GM13977 (cell line): ENCODE measurements around the gene SPEM1.
"Not testable (repeated sequence)": the region's sequence is repeated elsewhere in the genome, so short reads cannot be mapped to it uniquely, and the experiment has no call there.

Experiments used
- DNase-seq: peaks from one replicate; pipeline ENCODE4 v3.0.0; 2012; ENCODE audit warnings: low spot score
- in situ Hi-C: fragments of 300-500 bp; cut with MboI; formaldehyde crosslinking; loops from one replicate; pipeline ENCODE4 v1.12.0; 2022; ENCODE audit warnings: low sequenced_read_pairs, low pct_unique_long_range_greater_than_20kb, mixed read lengths, inconsistent platforms; ENCODE audit not compliant: unreplicated experiment
- TF ChIP-seq, protein P1 (sequence below): IDR thresholded peaks from 2 replicates; pipeline ENCODE4 v1.5.1; 2012; ENCODE audit warnings: mild to moderate bottlenecking, control low read depth; ENCODE audit not compliant: insufficient read depth; ENCODE audit errors: extremely low read depth, missing control alignments

The SPEM1 gene

DNA sequence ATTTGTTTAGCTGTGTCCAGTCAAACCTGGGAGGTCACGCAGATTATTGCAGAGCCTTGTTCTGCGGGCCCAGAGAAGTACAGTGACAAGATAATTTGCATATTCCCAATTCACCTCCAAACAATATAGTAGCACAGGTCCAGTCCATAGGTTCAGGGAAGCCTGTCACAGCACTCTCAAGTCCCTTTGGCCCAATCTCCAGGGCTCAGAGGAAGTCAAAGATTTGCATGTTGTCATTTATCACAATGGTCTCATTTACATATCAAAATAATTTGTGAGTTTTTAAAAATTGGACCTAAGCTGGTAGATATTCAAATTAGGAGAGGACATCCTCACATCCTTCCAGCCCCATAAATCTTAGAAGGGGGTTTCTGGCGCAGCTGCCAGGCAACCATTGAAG, 47.4 kb downstream of the SPEM1 start:
- no peak for DNase-seq
- in situ Hi-C loops, result no loop called here
- TF ChIP-seq, protein P1, sequence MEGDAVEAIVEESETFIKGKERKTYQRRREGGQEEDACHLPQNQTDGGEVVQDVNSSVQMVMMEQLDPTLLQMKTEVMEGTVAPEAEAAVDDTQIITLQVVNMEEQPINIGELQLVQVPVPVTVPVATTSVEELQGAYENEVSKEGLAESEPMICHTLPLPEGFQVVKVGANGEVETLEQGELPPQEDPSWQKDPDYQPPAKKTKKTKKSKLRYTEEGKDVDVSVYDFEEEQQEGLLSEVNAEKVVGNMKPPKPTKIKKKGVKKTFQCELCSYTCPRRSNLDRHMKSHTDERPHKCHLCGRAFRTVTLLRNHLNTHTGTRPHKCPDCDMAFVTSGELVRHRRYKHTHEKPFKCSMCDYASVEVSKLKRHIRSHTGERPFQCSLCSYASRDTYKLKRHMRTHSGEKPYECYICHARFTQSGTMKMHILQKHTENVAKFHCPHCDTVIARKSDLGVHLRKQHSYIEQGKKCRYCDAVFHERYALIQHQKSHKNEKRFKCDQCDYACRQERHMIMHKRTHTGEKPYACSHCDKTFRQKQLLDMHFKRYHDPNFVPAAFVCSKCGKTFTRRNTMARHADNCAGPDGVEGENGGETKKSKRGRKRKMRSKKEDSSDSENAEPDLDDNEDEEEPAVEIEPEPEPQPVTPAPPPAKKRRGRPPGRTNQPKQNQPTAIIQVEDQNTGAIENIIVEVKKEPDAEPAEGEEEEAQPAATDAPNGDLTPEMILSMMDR, result no peak

DNA sequence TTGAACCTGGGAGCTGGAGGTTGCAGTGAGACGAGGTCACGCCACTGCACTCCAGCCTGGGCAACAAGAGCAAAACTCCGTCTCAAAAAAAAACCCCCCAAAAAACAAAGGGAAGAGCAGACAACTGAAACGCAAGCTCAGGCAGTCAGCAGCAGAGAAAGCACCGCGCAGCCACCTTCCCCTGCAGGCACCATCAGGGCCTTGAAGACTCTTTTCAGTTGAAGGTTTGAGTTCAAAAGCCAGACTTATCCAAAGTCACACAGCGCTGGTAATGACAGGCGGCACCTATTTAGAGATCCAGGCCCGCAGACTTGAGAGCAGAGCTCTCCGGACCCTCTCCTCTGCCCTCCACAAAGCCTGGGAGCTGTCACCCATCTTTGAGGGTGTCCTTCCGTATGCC, 48.2 kb downstream of the SPEM1 start:
- no peak for DNase-seq
- TF ChIP-seq, protein P1, result no peak
- in situ Hi-C loops, result no loop called here

DNA sequence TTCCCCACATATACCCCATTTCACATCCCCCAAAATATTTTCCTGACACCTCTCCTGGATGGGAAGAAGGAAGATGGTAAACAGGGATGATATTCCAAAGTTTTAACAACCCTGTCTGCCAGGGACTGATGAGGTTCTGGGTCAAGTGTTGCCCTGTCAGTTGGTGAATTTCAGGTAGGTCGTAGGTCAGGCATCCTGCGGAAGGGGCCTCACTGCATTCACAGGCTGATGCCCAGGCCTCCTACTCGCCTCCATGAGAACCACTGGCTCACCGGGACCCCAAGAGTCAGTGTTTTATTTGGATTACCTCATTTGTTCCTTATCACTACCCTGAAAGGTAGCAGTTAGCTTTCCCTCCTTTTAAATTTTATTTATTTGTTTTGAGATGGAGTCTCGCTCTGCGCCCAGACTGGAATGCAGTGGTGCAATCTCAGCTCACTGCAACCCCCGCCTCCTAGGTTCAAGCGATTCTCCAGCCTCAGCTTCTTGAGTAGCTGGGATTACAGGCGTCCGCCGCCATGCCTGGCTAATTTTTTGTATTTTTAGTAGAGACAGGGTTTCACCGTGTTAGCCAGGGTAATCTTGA, 48.8 kb downstream of the SPEM1 start:
- no peak for DNase-seq
- in situ Hi-C loops, result no loop called here
- TF ChIP-seq, protein P1, result no peak

DNA sequence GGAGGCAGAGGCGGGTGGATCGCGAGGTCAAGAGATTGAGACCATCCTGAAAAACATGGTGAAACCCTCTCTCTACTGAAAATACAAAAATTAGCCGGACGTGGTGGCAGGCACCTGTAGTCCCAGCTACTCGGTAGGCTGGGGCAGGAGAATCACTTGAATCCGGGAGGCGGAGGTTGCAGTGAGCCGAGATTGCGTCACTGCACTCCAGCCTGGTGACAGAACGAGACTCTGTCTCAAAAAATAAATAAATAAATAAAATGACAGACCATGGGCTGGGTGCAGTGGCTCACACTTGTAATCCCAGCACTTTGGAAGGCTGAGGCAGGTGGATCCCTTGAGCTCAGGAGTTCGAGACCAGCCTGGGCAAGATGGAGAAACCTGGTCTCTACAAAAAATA, 49.7 kb downstream of the SPEM1 start:
- DNase-seq, in situ Hi-C loops: not testable (repeated sequence)

DNA sequence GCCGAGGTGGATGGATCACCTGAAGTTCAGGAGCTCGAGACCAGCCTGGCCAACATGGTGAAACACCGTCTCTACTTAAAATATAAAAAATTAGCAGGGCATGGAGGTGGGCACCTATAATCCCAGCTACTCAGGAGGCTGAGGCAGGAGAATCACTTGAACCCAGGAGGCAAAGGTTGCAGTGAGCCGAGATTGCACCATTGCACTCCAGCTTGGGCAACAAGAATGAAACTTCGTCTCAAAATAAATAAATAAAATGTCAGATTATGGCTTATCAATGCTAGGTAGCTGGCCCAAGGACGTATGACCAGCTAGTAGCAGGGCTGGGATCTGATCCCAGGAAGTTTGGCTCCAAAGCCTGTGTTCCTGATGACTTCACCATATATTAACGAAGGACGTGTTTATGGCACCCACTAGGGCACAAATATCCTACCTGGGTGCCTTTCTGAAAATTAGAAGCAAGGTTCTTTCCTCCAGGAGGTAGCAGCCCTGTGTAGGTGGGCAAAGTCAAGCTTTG, 50.4 kb downstream of the SPEM1 start:
- DNase-seq, in situ Hi-C loops: not testable (repeated sequence)
